NCI-H345 (cell line): ENCODE results near the gene AKIP1.

Experiments
- DNase-seq: peaks from one replicate; lab custom pipeline; 2025; lab: John Stamatoyannopoulos, UW

Gene AKIP1

DNA sequence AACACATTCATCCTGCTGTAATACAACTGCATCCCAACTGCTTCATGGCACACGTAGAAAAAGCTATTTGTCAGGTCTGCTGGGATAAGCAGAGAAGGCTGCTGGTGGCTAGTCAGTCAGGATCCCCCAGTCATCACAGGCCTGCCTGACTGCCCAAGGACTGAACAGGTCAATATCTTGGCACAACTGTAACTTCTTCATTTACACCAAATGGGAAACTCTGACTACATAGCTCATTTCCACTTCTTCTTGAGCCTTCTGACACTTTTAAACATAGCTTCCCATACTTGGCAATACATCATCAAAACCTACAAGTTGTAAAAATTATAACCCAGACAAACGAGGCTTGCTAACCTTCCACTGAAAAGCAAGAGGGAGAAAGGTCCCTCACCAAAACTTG is 50.4 kb downstream of the AKIP1 start:
- DNase-seq, result no peak

DNA sequence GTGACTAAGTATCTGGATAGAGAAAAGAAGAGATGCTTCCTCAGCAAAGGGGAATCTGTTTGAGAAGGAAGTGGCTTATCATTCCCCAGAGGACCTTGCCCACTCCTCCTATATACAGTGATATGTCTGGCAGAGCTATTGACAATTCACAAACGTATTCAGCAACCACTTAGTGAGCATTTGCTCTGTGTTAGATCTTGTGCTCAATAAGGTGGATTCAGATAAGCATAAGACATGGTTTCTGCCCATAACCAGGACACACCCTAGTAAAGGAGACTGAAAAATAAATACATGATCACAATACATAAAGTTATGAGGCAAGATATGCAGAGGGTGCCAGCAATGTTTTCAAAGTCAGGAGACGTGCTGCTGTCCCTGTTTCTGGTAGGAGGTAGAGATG is 51.9 kb downstream of the AKIP1 start:
- no peak for DNase-seq

- peak; percentile 84 for DNase-seq
Measured at GRCh38 chr11:8963569-8964323, 52.8 kb downstream of the AKIP1 start.

DNA sequence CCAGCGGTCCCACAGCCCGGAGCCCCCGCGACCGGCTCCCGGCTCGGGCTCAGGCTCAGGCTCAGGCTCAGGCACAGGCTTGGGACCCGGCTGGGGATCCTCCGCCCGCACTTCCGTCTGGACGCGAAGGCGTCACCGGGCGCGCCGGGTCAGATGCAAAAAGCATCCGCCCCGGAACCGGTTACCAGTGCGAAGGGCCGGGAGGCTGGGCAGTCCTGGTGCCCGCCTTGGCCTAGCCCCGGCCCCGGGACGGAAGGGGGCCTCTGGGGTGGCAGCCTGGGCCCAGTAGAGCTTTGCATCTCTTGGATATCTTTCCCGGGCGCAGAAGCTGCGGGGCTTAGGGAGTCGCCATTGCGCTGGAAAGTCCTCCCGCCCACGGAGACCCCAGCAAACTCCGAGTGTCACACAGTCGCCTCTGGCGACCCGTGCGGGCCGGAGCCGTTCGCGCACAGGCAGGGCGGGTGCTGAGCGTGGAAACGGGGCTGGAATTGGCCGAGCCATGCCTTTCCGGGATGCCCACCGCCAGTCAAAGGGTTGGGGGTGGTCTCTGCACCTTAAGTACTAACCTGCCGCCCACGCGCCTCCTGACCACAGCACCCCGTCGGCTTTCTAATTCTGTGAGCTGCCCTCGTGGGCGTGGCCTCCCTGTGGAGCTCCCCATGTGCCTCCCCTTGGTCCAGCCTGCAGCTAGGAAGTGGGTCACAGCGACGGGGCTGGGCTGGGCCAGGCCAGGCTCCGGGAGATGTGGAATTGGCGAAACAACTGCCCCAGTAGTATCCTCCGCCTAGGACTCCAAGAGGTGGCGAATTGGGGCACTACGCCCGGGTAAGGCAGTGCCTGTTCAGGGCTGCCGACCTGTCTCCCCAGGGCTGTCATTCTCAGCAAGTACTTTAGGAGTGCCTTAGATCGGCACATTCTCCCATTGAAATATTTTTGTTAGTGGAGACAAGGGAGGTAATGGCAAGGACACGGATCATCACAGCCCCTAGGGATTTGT is 53.6 kb downstream of the AKIP1 start, which contains the start of gene TMEM9B:
Gene TMEM9B, minus strand, starts transcription at position 119 of the 997 bp plus-strand sequence. CDS start 129 bp downstream, outside the sequence.
- peak; percentile 84 for DNase-seq

DNA sequence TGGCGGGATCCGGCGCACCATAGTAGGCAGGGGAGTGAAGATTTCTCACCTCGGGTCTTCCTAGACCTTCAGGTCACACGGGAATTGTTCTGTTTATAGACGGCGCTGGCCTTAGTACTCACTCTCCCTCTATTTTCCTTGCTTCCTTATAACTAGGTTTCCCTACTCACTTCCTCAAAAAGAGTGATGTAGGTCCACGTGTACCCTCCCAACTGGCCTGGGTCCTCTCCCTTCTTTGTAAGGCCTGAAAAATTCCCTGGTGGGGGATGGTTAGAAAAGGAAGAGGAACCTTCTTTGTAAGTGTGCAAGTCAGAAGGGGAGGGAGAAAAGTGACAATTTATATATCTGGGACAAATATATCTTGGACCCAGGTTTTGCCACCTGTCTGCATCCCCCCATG is 56.2 kb downstream of the AKIP1 start:
- DNase-seq, result no peak
